ENCODE results near the gene QSOX2.
A peak's percentile ranks its signal among the peaks of the same experiment; 100 is the strongest.

QSOX2 gene

DNA sequence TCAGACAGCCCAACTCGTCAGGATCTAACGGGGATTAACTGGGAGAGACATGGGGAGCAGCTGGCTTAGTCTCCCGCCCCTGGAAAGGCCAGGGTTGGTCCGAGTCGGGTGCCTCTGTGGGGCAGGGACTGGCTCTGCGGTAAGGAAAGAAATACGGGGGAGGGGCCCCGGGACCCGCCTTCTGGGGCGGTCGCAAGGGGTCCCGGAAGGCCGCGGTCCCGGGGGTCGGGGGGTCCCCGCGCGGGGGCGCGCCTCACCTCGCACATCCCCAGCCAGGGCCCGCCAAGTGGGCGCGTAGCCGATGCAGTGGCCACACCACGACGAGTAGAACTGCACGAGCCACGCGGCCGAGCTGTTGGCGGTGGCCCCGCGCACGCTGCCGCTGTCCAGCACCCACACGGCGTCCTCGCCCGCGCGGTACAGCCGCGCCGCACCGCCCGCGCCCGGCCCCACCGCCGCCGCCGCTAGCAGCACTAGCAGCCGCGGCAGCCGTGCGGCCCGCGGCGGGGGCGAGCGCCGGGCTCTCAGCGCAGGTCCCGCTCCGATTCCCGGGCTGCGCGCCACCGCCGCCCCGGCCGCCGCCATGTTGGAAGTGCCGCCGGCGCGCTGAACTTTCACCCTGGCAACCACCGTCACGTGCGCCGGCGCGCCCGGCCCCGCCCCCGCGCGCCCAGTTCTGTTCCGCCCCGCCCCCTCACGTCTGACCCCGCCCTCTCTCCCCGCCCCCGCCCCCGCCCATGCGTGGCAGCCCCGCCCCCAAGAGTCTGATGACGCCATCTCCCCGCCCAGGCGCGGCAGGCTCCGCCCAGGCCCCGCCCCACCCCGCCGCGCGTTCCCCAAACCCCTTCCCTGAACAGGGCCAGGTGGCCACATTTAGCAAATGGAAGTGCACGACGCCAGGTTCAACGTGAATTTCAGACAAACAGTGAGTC is at the start of gene QSOX2:
QSOX2 (minus strand) TSS at position 594 of the 932 bp plus-strand sequence; CDS start at position 585, 9 bp downstream.
- DNase-seq (ENCODE audit: low spot score), result peak; percentile 74

DNA sequence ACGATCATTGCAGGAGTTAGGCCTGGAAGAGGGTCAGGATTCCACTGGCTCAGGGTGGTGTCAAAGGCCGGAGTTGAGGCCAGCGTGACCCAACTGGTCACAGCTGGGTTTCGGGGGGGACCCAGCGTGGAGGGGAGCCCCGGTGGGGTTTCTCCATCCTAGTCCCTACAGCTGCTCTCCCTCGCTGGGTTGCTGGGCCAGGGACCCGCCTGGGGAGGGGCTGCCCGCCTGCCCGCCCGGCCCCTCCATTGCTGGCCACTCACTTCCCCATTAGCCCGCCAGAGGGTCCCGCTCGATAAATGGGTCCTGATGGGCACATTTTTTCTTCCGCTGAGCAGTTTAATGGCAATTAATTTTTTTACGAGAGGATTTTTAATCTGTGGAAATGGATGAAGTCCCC is 49.4 kb upstream of the QSOX2 start:
- no peak for DNase-seq (ENCODE audit: low spot score)

GRCh38 chr9:136294437-136294836 is 48.8 kb upstream of the QSOX2 start:
- no peak for DNase-seq (ENCODE audit: low spot score)

DNA sequence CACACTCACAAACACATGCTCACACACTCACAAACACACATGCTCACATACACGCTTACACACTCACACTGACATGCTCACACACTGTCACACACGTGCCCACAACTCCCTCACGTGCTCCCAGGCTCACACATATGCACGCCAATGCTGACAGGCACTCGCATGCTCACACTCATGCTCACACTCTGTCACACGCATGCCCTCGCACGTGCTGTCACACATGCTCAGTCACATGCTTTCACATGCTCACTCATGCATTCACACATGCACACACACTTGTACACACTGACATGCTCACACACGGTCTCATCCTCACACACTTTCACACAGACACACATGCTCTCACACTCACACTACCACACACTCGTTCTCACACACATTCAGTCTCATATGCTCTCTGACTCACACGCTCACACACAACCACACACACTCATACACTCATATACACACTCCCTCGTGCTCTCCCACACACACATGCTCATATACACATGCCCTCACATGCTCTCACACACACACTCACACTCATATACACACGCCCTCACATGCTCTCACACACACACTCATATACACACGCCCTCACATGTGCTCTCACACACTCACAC is 48.0 kb upstream of the QSOX2 start:
- no peak for DNase-seq (ENCODE audit: low spot score)

- peak; percentile 56 for DNase-seq (ENCODE audit: low spot score)
Measured at GRCh38 chr9:136292591-136293448, 47.2 kb upstream of the QSOX2 start.

DNA sequence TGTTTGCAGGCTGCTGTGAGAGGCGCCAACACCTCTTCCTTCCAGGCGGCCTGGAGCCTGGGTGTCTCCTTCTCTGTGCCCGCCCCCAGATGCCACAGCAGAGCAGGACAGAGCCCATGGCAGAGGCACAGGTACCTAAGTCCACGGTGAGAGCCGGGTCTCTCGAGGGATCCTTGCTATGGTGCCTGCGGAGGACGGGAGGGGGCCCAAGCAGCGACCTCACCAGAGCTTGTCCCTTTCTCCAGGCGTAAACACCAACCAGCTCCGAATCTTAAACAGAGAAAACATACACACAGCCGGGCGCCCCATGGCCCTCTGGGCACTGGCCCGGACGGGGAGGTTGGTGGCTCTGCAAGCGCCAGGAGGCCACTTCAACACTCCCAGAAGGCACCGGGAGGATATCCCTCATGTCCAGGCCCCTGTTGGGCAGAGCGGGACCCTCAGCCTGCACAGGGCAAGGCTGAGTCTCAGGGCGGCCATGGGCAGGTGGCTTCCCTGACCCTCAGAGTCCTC is 46.5 kb upstream of the QSOX2 start:
- no peak for DNase-seq (ENCODE audit: low spot score)

DNA sequence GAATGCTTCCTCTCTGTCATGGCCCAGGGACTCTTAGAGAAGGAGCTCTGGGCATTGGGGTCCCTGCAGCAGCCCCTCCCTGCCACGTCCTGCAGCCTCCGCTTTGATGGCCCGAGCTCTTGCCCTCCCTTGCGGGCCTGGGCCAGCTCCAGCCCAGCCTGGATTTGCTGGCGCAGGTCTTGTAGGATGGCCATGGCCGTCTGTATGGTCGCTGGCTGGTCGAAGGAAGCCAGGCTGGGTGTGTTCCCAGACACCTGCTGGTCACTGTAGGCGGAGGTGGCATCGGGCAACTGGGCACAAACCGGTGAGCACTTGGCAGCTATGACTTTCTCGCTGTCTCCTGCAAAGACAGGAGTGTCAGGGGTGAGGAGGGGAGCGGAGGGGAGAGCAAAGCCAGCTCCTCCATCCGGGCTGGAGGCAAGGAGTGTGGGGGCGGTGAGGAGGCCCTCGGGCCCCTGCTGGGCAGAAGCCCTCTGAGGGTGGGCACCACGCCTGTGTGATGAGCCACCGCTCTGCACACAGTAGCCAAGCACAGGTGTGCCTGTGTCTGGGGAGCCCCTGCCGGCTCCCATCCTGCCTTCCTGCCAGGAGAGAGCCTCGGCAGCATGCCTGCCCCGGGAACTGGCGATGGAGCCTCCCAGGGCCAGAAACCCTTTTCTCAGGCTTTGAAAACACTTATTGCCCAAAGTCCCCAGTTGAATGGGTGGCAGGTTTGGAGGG is 45.9 kb upstream of the QSOX2 start:
- DNase-seq (ENCODE audit: low spot score), result no peak

DNA sequence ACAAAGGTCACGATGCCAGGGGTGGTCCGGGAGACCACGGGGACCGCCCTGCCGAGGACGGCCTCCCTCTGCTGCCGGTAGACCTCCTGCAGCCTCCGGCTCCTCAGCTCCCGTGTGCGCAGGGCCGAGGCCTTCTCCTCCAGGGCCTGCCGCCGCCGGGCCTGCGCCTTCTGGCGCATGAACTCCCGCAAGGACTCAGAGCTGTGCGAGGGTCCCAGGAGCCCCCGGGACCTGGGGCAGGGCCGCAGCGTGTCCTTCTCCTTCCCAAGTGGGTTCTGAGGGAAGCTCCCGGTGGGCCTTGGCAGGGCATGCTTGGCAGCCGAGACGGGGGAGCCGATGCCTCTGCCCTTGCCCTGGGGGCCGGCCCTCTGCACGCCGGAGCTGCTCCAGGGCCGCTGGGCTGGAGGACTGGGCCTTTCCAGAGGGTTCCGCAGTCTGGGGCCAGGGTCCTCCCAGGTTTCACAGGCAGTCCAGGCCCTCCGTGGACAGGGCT is 44.9 kb upstream of the QSOX2 start:
- no peak for DNase-seq (ENCODE audit: low spot score)

GRCh38 chr9:136289651-136290507 is 44.3 kb upstream of the QSOX2 start:
- DNase-seq (ENCODE audit: low spot score), result peak; percentile 21

GRCh38 chr9:136287960-136288753 is 42.5 kb upstream of the QSOX2 start:
- no peak for DNase-seq (ENCODE audit: low spot score)

GRCh38 chr9:136286987-136287379 is 41.4 kb upstream of the QSOX2 start:
- DNase-seq (ENCODE audit: low spot score), result no peak

- no peak for DNase-seq (ENCODE audit: low spot score)
Measured at GRCh38 chr9:136286359-136286986, 40.9 kb upstream of the QSOX2 start.

- DNase-seq (ENCODE audit: low spot score), result no peak
Measured at GRCh38 chr9:136285501-136286358, 40.1 kb upstream of the QSOX2 start.

GRCh38 chr9:136284951-136285350 is 39.3 kb upstream of the QSOX2 start:
- no peak for DNase-seq (ENCODE audit: low spot score)

- no peak for DNase-seq (ENCODE audit: low spot score)
Measured at GRCh38 chr9:136284311-136284710, 38.7 kb upstream of the QSOX2 start.

- DNase-seq (ENCODE audit: low spot score), result peak; percentile 69
Measured at GRCh38 chr9:136283291-136284235, 38.0 kb upstream of the QSOX2 start.

GRCh38 chr9:136282272-136282861 is 36.8 kb upstream of the QSOX2 start:
- DNase-seq (ENCODE audit: low spot score), result no peak

Data from SW480 (cell line).